ENCODE measurements around the gene XPNPEP3.
"Not testable (repeated sequence)": the region's sequence is repeated elsewhere in the genome, so short reads cannot be mapped to it uniquely, and the experiment has no call there.

XPNPEP3 gene

GRCh38 chr22:40856513-40857308, at the start of gene XPNPEP3, which contains the start of gene ST13:
XPNPEP3 (plus strand) TSS chr22:40857148; CDS start chr22:40857182, 34 bp downstream.
ST13 (minus strand) TSS chr22:40856639; CDS start chr22:40856540, 99 bp downstream.
- in situ Hi-C loops (cut with MboI; ENCODE audit: low pct_unique_long_range_greater_than_20kb, low sequenced_read_pairs) = no loop called here
- DNase-seq = peak; percentile 97

- DNase-seq = no peak
- in situ Hi-C loops (cut with MboI; ENCODE audit: low pct_unique_long_range_greater_than_20kb, low sequenced_read_pairs) = no loop called here
Observed at GRCh38 chr22:40808018-40808841, 48.7 kb upstream of the XPNPEP3 start.

GRCh38 chr22:40813912-40814315, 43.0 kb upstream of the XPNPEP3 start:
- in situ Hi-C loops (cut with MboI; ENCODE audit: low pct_unique_long_range_greater_than_20kb, low sequenced_read_pairs) = no loop called here
- peak; percentile 31 for DNase-seq

- in situ Hi-C loops (cut with MboI; ENCODE audit: low pct_unique_long_range_greater_than_20kb, low sequenced_read_pairs) = no loop called here
- DNase-seq = no peak
Observed at GRCh38 chr22:40817737-40818136, 39.2 kb upstream of the XPNPEP3 start.

GRCh38 chr22:40818192-40818746, 38.7 kb upstream of the XPNPEP3 start:
- DNase-seq = peak; percentile 47
- in situ Hi-C loops (cut with MboI; ENCODE audit: low pct_unique_long_range_greater_than_20kb, low sequenced_read_pairs) = no loop called here

GRCh38 chr22:40818747-40819598, 38.0 kb upstream of the XPNPEP3 start, which contains the start of gene SLC25A17:
SLC25A17 (minus strand) TSS chr22:40819346; CDS start chr22:40819248, 98 bp downstream.
- in situ Hi-C loops (cut with MboI; ENCODE audit: low pct_unique_long_range_greater_than_20kb, low sequenced_read_pairs) = no loop called here
- DNase-seq = peak; percentile 66

- in situ Hi-C loops (cut with MboI; ENCODE audit: low pct_unique_long_range_greater_than_20kb, low sequenced_read_pairs) = no loop called here
- DNase-seq = no peak
Observed at GRCh38 chr22:40819599-40820140, 37.3 kb upstream of the XPNPEP3 start.

GRCh38 chr22:40823426-40823825, 33.5 kb upstream of the XPNPEP3 start:
- in situ Hi-C loops (cut with MboI; ENCODE audit: low pct_unique_long_range_greater_than_20kb, low sequenced_read_pairs) = no loop called here
- DNase-seq = no peak

GRCh38 chr22:40826292-40826691, 30.7 kb upstream of the XPNPEP3 start:
- in situ Hi-C loops (cut with MboI; ENCODE audit: low pct_unique_long_range_greater_than_20kb, low sequenced_read_pairs) = not testable (repeated sequence)

GRCh38 chr22:40826984-40827741, 29.8 kb upstream of the XPNPEP3 start:
- in situ Hi-C loops (cut with MboI; ENCODE audit: low pct_unique_long_range_greater_than_20kb, low sequenced_read_pairs) = no loop called here
- no peak for DNase-seq

More at GRCh38 chr22:40826292-40826691, 30.7 kb upstream of the XPNPEP3 start:
- DNase-seq = not testable (repeated sequence)

GRCh38 chr22:40829131-40829530, 27.8 kb upstream of the XPNPEP3 start:
- DNase-seq = no peak
- in situ Hi-C loops (cut with MboI; ENCODE audit: low pct_unique_long_range_greater_than_20kb, low sequenced_read_pairs) = no loop called here

GRCh38 chr22:40834619-40835018, 22.3 kb upstream of the XPNPEP3 start:
- in situ Hi-C loops (cut with MboI; ENCODE audit: low pct_unique_long_range_greater_than_20kb, low sequenced_read_pairs) = no loop called here
- no peak for DNase-seq

- in situ Hi-C loops (cut with MboI; ENCODE audit: low pct_unique_long_range_greater_than_20kb, low sequenced_read_pairs) = no loop called here
- no peak for DNase-seq
Observed at GRCh38 chr22:40838486-40838885, 18.5 kb upstream of the XPNPEP3 start.

- in situ Hi-C loops (cut with MboI; ENCODE audit: low pct_unique_long_range_greater_than_20kb, low sequenced_read_pairs) = no loop called here
- no peak for DNase-seq
Observed at GRCh38 chr22:40844951-40845350, 12.0 kb upstream of the XPNPEP3 start.

GRCh38 chr22:40845816-40846215, 11.1 kb upstream of the XPNPEP3 start:
- DNase-seq; in situ Hi-C loops (cut with MboI; ENCODE audit: low pct_unique_long_range_greater_than_20kb, low sequenced_read_pairs): not testable (repeated sequence)

GRCh38 chr22:40853333-40853732, 3.6 kb upstream of the XPNPEP3 start:
- in situ Hi-C loops (cut with MboI; ENCODE audit: low pct_unique_long_range_greater_than_20kb, low sequenced_read_pairs) = no loop called here
- no peak for DNase-seq

GRCh38 chr22:40853961-40854360, 3.0 kb upstream of the XPNPEP3 start:
- DNase-seq = no peak
- in situ Hi-C loops (cut with MboI; ENCODE audit: low pct_unique_long_range_greater_than_20kb, low sequenced_read_pairs) = no loop called here

All from KBM-7 (cell line).